ENCODE data around the gene NBAS. TPM values are rescaled to one million over a fixed set of nuclear protein-coding genes. Genes with fewer than 3 reads are reported as not detected.

Gene NBAS
- total RNA-seq, 1 experiment from 2014 or later, result 36.3 TPM

GRCh38 chr2:15220603-15221002 is 340.5 kb downstream of the NBAS start:
- ATAC-seq, result no peak

GRCh38 chr2:15218423-15219086 is 342.6 kb downstream of the NBAS start:
- in situ Hi-C loops (cut with HindIII; ENCODE audit: low pct_unique_long_range_greater_than_20kb, low sequenced_read_pairs), result no loop called here
- H3K27me3 ChIP-seq (ENCODE audit: control insufficient read depth, insufficient read depth, low read length), result no peaks in the 10 kb centered on the region
- ATAC-seq, result no peak
- CTCF ChIA-PET, result no interaction called here
- POLR2A ChIA-PET, result no interaction called here
- no peak overlapping the region for H3K4me3 ChIP-seq (ENCODE audit: low read depth in 2 of 2, low read length in 2 of 2)
- TF ChIP-seq SIN3A (IDR thresholded peaks at IDR 0.05; ENCODE audit: borderline replicate concordance, insufficient read depth, low read depth, low read length), result no peak
- TF ChIP-seq TCF7L2 (IDR thresholded peaks at IDR 0.05; ENCODE audit: low read depth, low read length), result no peak
- TF ChIP-seq REST (IDR thresholded peaks at IDR 0.05; ENCODE audit: insufficient read depth in 1 of 2, low read depth in 2 of 2, low read length in 1 of 2), result no peak
- no peak for TF ChIP-seq POLR2AphosphoS5 (IDR thresholded peaks at IDR 0.05; ENCODE audit: low read depth, low read length)
- TF ChIP-seq, protein P1, sequence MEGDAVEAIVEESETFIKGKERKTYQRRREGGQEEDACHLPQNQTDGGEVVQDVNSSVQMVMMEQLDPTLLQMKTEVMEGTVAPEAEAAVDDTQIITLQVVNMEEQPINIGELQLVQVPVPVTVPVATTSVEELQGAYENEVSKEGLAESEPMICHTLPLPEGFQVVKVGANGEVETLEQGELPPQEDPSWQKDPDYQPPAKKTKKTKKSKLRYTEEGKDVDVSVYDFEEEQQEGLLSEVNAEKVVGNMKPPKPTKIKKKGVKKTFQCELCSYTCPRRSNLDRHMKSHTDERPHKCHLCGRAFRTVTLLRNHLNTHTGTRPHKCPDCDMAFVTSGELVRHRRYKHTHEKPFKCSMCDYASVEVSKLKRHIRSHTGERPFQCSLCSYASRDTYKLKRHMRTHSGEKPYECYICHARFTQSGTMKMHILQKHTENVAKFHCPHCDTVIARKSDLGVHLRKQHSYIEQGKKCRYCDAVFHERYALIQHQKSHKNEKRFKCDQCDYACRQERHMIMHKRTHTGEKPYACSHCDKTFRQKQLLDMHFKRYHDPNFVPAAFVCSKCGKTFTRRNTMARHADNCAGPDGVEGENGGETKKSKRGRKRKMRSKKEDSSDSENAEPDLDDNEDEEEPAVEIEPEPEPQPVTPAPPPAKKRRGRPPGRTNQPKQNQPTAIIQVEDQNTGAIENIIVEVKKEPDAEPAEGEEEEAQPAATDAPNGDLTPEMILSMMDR (IDR thresholded peaks at IDR 0.05), result no peak
- no peaks in the 10 kb centered on the region for H3K36me3 ChIP-seq (ENCODE audit: control insufficient read depth, insufficient read depth, low read length)
- H3K4me1 ChIP-seq (ENCODE audit: control insufficient read depth, insufficient read depth, low read length), result no peaks in the 10 kb centered on the region
- intact Hi-C loops (cut with micrococcal nuclease; ENCODE audit: unreplicated experiment), result no loop called here
- BruUV-seq (replicated peaks), result no TSS peak
- no peak overlapping the region for H3K27ac ChIP-seq (ENCODE audit: low read length)
- DNase-seq (ENCODE audit: low read depth, low spot score), result no peak
- H3K9me3 ChIP-seq (ENCODE audit: control insufficient read depth, insufficient read depth, low read depth, low read length), result no peaks in the 10 kb centered on the region; the same call in 1 of the 2 replicates

More at GRCh38 chr2:15220603-15221002, 340.5 kb downstream of the NBAS start:
- no peaks in the 10 kb centered on the region for H3K36me3 ChIP-seq (ENCODE audit: control insufficient read depth, insufficient read depth, low read length)
- no peaks in the 10 kb centered on the region for H3K27me3 ChIP-seq (ENCODE audit: control insufficient read depth, insufficient read depth, low read length)
- no peak for DNase-seq (ENCODE audit: low read depth, low spot score)
- ChIA-PET POLR2A (no interaction called here), CTCF (no interaction called here)
- BruUV-seq (replicated peaks), result no TSS peak
- no peaks in the 10 kb centered on the region for H3K9me3 ChIP-seq (ENCODE audit: control insufficient read depth, insufficient read depth, low read depth, low read length)
- TF ChIP-seq TCF7L2 (IDR thresholded peaks at IDR 0.05; ENCODE audit: low read depth, low read length) (no peak), POLR2AphosphoS5 (IDR thresholded peaks at IDR 0.05; ENCODE audit: low read depth, low read length) (no peak), SIN3A (IDR thresholded peaks at IDR 0.05; ENCODE audit: borderline replicate concordance, insufficient read depth, low read depth, low read length) (no peak), REST (IDR thresholded peaks at IDR 0.05; ENCODE audit: insufficient read depth in 1 of 2, low read depth in 2 of 2, low read length in 1 of 2) (no peak)
- TF ChIP-seq, protein P1 (IDR thresholded peaks at IDR 0.05), result no peak
- no peak overlapping the region for H3K27ac ChIP-seq (ENCODE audit: low read length)
- H3K4me3 ChIP-seq (ENCODE audit: low read depth in 2 of 2, low read length in 2 of 2), result no peak overlapping the region
- intact Hi-C loops (cut with micrococcal nuclease; ENCODE audit: unreplicated experiment), result no loop called here
- in situ Hi-C loops (cut with HindIII; ENCODE audit: low pct_unique_long_range_greater_than_20kb, low sequenced_read_pairs), result no loop called here
- no peaks in the 10 kb centered on the region for H3K4me1 ChIP-seq (ENCODE audit: control insufficient read depth, insufficient read depth, low read length)

Data from Panc1 (cell line).